Vagina (tissue), 2 donors: ENCODE results near the gene PIGX. TPM values are rescaled to one million over a fixed set of nuclear protein-coding genes. Genes with fewer than 3 reads are reported as not detected.
"Not testable (repeated sequence)": the region's sequence is repeated elsewhere in the genome, so short reads cannot be mapped to it uniquely, and the experiment has no call there.

Source experiments
- DNase-seq, 2 donors: peaks; one replicate each; pipeline ENCODE4 v3.0.0-alpha.2; 2017; ENCODE audit errors: extremely low spot score in 2 of 2
- H3K27ac ChIP-seq: fragments of 200-600 bp; sonication (generic); one replicate; pipeline ENCODE4 v1.5.1; 2019
- H3K27me3 ChIP-seq: fragments of 200-600 bp; sonication (generic); one replicate; pipeline ENCODE4 v1.5.1; 2019
- H3K36me3 ChIP-seq, 2 donors: fragments of 200-600 bp; sonication (generic); one replicate each; pipeline ENCODE4 v1.5.1; 2017 to 2019
- H3K4me1 ChIP-seq: fragments of 200-600 bp; sonication (generic); one replicate; pipeline ENCODE4 v1.5.1; 2019
- H3K4me3 ChIP-seq, 2 donors: fragments of 200-600 bp; sonication (generic); 1 replicate in 1 of 2; 2 replicates in 1 of 2; pipeline ENCODE4 v1.5.1; 2016 to 2019
- H3K9me3 ChIP-seq: fragments of 200-600 bp; sonication (generic); one replicate; pipeline ENCODE4 v1.5.1; 2019
- POLR2A ChIP-seq, 2 donors: fragments of 450-650 bp; IDR thresholded peaks; one replicate each; pipeline ENCODE4 v1.6.1; 2017; ENCODE audit warnings: antibody characterized with exemption in 2 of 2, mild to moderate bottlenecking in 2 of 2, moderate library complexity in 2 of 2
- POLR2AphosphoS5 ChIP-seq, 2 donors: sonication (generic); formaldehyde crosslinking; IDR thresholded peaks; one replicate each; pipeline ENCODE4 v1.9.0; 2017; ENCODE audit warnings: antibody characterized with exemption in 2 of 2, mild to moderate bottlenecking in 2 of 2, low read depth in 1 of 2; ENCODE audit not compliant: insufficient read depth in 1 of 2
- intact Hi-C: fragments of 100-400 bp; cut with DNase I; formaldehyde crosslinking; loops from one replicate; pipeline ENCODE4 v1.15.1; 2023
- total RNA-seq: library from RNA; depleted of rRNA; stranded (reverse); fragments of >200 nt; gene quantifications from one replicate; pipeline ENCODE4 v1.2.3, GENCODE V29; 2016
- TF ChIP-seq, protein P1 (sequence below), 3 experiments: fragments of 450-650 bp in 2 of 3; fragments of 200-600 bp in 1 of 3; sonication (generic) in 1 of 3; IDR thresholded peaks; one replicate each; pipeline ENCODE4 v1.5.1; 2017 to 2019; ENCODE audit warnings: antibody characterized with exemption in 3 of 3, mild to moderate bottlenecking in 2 of 3, moderate library complexity in 2 of 3

The PIGX gene
- total RNA-seq, 1 donor from 2014 or later = 31.9 TPM

DNA sequence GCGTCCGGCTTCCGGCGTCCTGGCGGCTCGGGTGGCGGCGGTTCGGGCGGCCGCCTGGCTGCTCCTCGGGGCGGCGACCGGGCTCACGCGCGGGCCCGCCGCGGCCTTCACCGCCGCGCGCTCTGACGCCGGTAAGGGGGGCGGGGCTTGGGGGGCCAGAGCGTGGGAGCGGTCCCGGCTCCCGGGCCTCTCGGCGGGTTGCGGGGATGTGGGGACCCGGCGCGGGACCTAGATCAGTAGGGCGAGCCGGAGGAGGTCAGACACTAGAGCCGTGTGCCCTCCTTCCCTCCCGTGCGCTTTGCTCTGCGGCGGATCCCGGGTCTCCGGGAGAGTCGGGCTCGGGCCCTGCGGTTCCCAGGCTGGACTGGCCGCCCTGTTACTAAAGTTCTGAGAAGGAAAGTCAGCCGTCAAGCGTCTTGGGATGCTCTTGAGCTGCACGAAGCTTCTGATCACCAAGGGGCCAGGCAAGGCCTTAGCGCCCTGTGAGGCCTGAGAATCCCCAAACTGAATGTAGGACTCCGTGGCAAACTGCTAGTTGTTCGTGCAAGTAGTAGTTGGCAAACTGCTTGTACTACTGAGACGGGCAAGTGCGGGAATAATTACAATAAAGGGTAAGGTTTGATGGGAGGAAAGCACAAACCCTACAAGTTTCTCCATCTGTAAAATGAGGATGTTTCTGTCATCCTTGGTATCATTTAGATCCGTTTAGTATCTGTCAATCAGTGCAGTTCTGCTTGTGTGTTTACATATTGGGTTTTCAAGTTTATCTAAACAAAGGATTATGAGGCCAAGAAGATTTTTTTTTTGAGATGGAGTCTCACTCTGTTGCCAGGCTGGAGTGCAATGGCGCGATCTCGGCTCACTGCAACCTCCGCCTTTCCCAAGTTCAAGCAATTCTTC, 587 bp downstream of the PIGX start:
- no peaks in the 10 kb centered on the region for H3K9me3 ChIP-seq
- H3K27me3 ChIP-seq = no peaks in the 10 kb centered on the region
- TF ChIP-seq POLR2A (IDR thresholded peaks at IDR 0.05) = no peak
- TF ChIP-seq POLR2AphosphoS5 (IDR thresholded peaks at IDR 0.05; ENCODE audit: insufficient read depth in 1 of 2, low read depth in 1 of 2) = no peak
- TF ChIP-seq, protein P1, sequence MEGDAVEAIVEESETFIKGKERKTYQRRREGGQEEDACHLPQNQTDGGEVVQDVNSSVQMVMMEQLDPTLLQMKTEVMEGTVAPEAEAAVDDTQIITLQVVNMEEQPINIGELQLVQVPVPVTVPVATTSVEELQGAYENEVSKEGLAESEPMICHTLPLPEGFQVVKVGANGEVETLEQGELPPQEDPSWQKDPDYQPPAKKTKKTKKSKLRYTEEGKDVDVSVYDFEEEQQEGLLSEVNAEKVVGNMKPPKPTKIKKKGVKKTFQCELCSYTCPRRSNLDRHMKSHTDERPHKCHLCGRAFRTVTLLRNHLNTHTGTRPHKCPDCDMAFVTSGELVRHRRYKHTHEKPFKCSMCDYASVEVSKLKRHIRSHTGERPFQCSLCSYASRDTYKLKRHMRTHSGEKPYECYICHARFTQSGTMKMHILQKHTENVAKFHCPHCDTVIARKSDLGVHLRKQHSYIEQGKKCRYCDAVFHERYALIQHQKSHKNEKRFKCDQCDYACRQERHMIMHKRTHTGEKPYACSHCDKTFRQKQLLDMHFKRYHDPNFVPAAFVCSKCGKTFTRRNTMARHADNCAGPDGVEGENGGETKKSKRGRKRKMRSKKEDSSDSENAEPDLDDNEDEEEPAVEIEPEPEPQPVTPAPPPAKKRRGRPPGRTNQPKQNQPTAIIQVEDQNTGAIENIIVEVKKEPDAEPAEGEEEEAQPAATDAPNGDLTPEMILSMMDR (IDR thresholded peaks at IDR 0.05) = no peak
- no peaks in the 10 kb centered on the region for H3K36me3 ChIP-seq
- peak overlapping the region; percentile 88 for H3K27ac ChIP-seq
- intact Hi-C loops = no loop called here
- peak overlapping the region; percentile 75 to 80 for H3K4me3 ChIP-seq
- no peak for DNase-seq
- peaks cover 27% of the 10 kb centered on the region for H3K4me1 ChIP-seq

DNA sequence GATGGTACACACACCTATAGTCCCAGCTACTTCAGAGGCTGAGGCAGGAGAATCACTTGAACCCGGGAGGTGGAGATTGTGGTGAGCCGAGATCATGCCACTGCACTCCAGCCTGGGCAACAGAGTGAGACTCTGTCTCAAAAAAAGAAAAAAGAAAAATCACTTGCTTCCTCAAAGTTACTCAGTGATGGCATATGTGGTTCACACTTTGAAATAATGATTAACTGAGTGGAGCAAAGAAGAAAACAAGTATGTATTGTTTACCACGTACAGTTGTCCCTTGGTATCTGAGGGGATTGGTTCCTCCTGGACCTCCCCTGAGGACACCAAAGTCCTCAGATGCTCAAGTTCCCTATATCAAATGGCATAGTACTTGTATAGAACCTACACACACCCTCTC, 5.0 kb downstream of the PIGX start:
- H3K27ac ChIP-seq, DNase-seq, intact Hi-C loops, H3K27me3 ChIP-seq, H3K9me3 ChIP-seq, H3K4me3 ChIP-seq, H3K36me3 ChIP-seq: not testable (repeated sequence)
- peaks cover 17% of the 10 kb centered on the region for H3K4me1 ChIP-seq

DNA sequence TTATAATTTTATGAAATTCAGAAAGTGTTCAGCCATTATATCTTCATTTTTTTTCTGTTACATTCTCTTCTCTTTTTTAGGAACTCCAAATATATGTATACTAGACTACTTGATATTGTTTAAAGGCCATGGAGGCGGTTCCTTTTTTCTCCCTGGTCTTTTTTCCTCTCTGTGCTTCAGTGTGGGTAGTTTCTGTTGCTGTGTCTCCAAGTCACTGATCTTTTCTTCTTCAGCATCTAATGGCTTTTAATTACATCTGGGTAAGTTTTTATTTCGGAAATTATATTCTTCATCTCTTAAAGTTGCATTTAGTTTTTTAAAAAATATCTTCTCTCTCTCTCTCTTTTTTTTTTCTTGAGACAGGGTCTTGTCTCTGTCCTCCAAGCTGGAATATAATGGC, 8.9 kb downstream of the PIGX start:
- Histone ChIP-seq H3K4me3 (no peak overlapping the region), H3K36me3 (peaks cover 0 to 13% of the 10 kb centered on the region in 2 donors), H3K4me1 (no peaks in the 10 kb centered on the region), H3K27ac (no peak overlapping the region), H3K27me3 (no peaks in the 10 kb centered on the region), H3K9me3 (no peaks in the 10 kb centered on the region)
- intact Hi-C loops = no loop called here
- TF ChIP-seq POLR2AphosphoS5 (IDR thresholded peaks at IDR 0.05; ENCODE audit: insufficient read depth in 1 of 2, low read depth in 1 of 2) = no peak
- no peak for TF ChIP-seq POLR2A (IDR thresholded peaks at IDR 0.05)
- TF ChIP-seq, protein P1 (IDR thresholded peaks at IDR 0.05) = no peak
- no peak for DNase-seq

DNA sequence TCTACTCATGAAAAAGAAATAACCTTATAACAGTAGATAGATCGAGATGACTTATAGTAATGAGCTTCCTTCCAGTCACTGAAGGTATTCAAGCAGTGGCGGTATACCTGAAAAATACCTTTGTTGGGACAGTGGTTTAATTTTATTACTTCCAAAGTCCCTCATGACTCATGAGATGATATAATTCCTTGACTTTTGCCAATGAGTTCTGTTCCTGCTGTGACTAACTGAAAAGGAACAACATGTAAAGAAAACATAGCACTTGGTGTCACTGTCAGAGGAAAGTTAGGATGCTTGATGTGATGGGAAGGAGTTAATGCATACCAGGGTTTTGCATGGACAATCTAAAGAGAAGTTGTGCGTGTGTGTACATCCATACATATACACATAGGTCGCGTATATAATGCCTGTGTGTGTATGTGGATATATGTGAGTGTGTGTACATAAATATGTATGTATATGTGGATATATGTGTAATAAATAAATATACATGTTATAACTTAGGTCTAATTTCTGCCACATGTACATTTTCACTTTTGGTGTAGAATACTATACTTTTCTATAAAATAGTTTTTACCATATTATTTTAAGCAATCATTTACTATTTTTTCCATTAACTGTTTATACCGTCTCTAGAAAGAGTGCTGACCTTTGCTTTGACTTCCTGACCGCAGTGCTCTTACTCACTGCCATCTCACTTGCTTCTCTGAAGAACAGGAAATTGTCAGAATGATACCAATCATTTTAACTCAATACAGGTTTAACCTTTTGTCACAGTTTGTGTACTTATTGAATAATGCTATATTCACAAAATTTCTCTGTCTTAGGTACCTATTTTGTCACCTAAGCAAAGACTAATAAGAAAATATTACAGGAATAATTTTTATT, 14.9 kb downstream of the PIGX start:
- H3K27ac ChIP-seq = no peak overlapping the region
- H3K9me3 ChIP-seq = no peaks in the 10 kb centered on the region
- H3K27me3 ChIP-seq = no peaks in the 10 kb centered on the region
- no peak for DNase-seq
- no peak overlapping the region for H3K4me3 ChIP-seq
- H3K36me3 ChIP-seq = peaks cover 0 to 20% of the 10 kb centered on the region in 2 donors
- H3K4me1 ChIP-seq = no peaks in the 10 kb centered on the region
- intact Hi-C loops = no loop called here
- TF ChIP-seq, protein P1 (IDR thresholded peaks at IDR 0.05) = no peak
- no peak for TF ChIP-seq POLR2A (IDR thresholded peaks at IDR 0.05)
- TF ChIP-seq POLR2AphosphoS5 (IDR thresholded peaks at IDR 0.05; ENCODE audit: insufficient read depth in 1 of 2, low read depth in 1 of 2) = no peak

DNA sequence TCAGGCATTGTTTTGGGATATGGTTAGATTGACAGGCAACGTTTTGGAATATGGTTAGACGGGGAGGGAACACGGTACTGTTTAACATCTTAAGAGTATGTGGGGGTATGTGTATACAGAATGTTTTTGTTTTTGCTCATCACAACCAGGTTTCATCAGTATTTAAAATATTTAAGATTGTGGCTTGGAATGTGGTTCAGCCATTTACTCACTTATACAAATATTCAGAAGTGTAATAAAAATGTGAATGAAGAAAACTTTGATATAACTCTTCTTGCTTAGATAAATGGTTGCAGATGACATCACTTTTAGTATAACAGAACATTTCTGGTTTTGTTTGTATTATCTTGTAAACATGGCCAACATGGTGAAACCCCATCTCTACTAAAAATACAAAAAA, 23.6 kb downstream of the PIGX start:
- no peak overlapping the region for H3K4me3 ChIP-seq
- TF ChIP-seq, protein P1 (IDR thresholded peaks at IDR 0.05) = no peak
- no peak for TF ChIP-seq POLR2AphosphoS5 (IDR thresholded peaks at IDR 0.05; ENCODE audit: insufficient read depth in 1 of 2, low read depth in 1 of 2)
- TF ChIP-seq POLR2A (IDR thresholded peaks at IDR 0.05) = no peak
- H3K4me1 ChIP-seq = no peaks in the 10 kb centered on the region
- peaks cover 0 to 14% of the 10 kb centered on the region in 2 donors for H3K36me3 ChIP-seq
- DNase-seq = no peak
- no peaks in the 10 kb centered on the region for H3K27me3 ChIP-seq
- intact Hi-C loops = no loop called here
- no peak overlapping the region for H3K27ac ChIP-seq
- no peaks in the 10 kb centered on the region for H3K9me3 ChIP-seq
